ENCODE results near the gene NLRX1.
"Not testable (repeated sequence)": the region's sequence is repeated elsewhere in the genome, so short reads cannot be mapped to it uniquely, and the experiment has no call there.

Gene NLRX1

DNA sequence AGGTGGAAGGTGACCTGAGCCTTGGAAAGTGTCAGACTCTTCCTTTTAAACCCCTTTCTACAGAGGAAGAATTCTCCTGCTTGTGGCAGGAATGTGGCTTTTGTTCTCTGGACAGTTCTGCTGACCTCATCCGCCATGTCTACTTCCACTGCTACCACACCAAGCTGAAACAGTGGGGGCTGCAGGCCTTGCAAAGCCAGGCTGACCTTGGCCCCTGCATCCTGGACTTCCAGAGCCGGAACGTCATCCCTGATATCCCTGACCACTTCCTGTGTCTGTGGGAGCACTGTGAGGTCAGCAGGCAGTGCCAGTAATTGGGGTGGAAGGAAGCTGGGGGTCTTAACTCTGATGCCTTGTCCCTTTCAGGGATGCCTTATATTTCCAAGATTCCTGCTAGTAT, 37.9 kb upstream of the NLRX1 start:
- Histone ChIP-seq H2BK5ac (ENCODE audit: low read depth, low read length, poor library complexity, severe bottlenecking) (no peak overlapping the region), H3K79me1 (replicated peaks; ENCODE audit: low read length, poor library complexity, severe bottlenecking) (peaks cover 17% of the 10 kb centered on the region), H2AK5ac (ENCODE audit: low read length, severe bottlenecking) (no peak overlapping the region), H3K18ac (ENCODE audit: low read depth in 1 of 2, low read length in 2 of 2) (no peak overlapping the region), H3K4me3 (ENCODE audit: insufficient read depth in 1 of 2, low read depth in 1 of 2, low read length in 2 of 2) (no peak overlapping the region), H4K8ac (ENCODE audit: low read length) (no peak overlapping the region), H2AFZ (ENCODE audit: low read depth, low read length) (no peak overlapping the region), H3K9ac (ENCODE audit: low read length) (no peak overlapping the region), H3K36me3 (ENCODE audit: control insufficient read depth in 1 of 2, insufficient read depth in 2 of 2, low read depth in 1 of 2, low read length in 2 of 2) (peaks cover 43 to 66% of the 10 kb centered on the region in 2 experiments), H4K91ac (ENCODE audit: low read length) (no peak overlapping the region), H3K9me3 (ENCODE audit: control insufficient read depth, low read length) (no peaks in the 10 kb centered on the region), H3K27ac (ENCODE audit: low read length, poor library complexity, severe bottlenecking) (no peak overlapping the region), H3K23ac (ENCODE audit: low read length in 2 of 2) (no peak overlapping the region), H3K14ac (ENCODE audit: low read length in 2 of 2) (no peak overlapping the region), H2BK15ac (ENCODE audit: low read depth, poor library complexity, severe bottlenecking) (no peak overlapping the region), H2BK12ac (ENCODE audit: low read length in 2 of 2) (no peak overlapping the region), H3K4me1 (ENCODE audit: control insufficient read depth, insufficient read depth, low read depth, low read length) (peaks cover 2% of the 10 kb centered on the region), H3K4me2 (ENCODE audit: low read length, poor library complexity, severe bottlenecking) (no peak overlapping the region), H3K4ac (ENCODE audit: low read depth in 1 of 2, low read length in 2 of 2) (no peak overlapping the region), H3K27me3 (ENCODE audit: control insufficient read depth in 1 of 2, insufficient read depth in 1 of 2, low read length in 2 of 2) (no peaks in the 10 kb centered on the region), H2BK120ac (ENCODE audit: low read depth, low read length) (no peak overlapping the region)
- WGBS = 48% methylated on average over 3 of the region's 3 CpGs
- DNase-seq = peak; percentile 49

DNA sequence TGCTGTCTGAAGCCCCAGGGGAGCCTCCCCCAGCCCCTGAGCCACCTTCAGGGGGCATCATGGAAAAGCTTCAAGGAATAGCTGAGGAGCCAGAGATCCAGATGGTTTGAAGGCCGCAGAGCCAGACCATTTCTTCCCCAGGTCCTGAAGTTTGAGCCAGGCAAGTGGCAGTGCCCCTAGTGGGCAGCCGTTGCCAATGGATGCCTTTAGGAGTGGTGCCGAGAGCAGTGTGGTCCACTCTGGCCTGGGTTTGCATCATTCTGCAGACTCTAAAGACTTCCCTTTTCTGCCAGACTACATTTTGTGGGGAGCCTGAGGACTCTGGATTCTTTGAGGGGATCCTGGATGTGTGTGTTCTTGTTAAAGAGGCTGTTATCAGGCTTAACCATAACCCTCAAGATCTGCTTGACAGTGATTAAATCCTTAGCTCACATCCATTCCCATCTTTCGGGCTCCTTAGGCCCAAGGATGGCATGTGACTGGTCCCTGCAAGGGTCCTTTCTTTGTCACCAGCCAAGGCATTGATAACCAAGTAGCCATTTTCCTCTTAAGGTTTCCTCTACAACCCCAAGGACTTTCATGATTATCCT, 34.0 kb upstream of the NLRX1 start:
- Histone ChIP-seq H3K27ac (ENCODE audit: low read length, poor library complexity, severe bottlenecking) (no peak overlapping the region), H3K14ac (ENCODE audit: low read length in 2 of 2) (no peak overlapping the region), H4K8ac (ENCODE audit: low read length) (no peak overlapping the region), H3K23ac (ENCODE audit: low read length in 2 of 2) (no peak overlapping the region), H3K4me1 (ENCODE audit: control insufficient read depth, insufficient read depth, low read depth, low read length) (peaks cover 2% of the 10 kb centered on the region), H2BK12ac (ENCODE audit: low read length in 2 of 2) (no peak overlapping the region), H2BK120ac (ENCODE audit: low read depth, low read length) (no peak overlapping the region), H3K4ac (ENCODE audit: low read depth in 1 of 2, low read length in 2 of 2) (no peak overlapping the region), H3K79me1 (replicated peaks; ENCODE audit: low read length, poor library complexity, severe bottlenecking) (peaks cover 5% of the 10 kb centered on the region), H3K27me3 (ENCODE audit: control insufficient read depth in 1 of 2, insufficient read depth in 1 of 2, low read length in 2 of 2) (peaks cover 4 to 6% of the 10 kb centered on the region in 2 experiments), H3K4me2 (ENCODE audit: low read length, poor library complexity, severe bottlenecking) (no peak overlapping the region), H2BK15ac (ENCODE audit: low read depth, poor library complexity, severe bottlenecking) (no peak overlapping the region), H4K91ac (ENCODE audit: low read length) (no peak overlapping the region), H2AFZ (ENCODE audit: low read depth, low read length) (no peak overlapping the region), H3K18ac (ENCODE audit: low read depth in 1 of 2, low read length in 2 of 2) (no peak overlapping the region), H2AK5ac (ENCODE audit: low read length, severe bottlenecking) (no peak overlapping the region), H2BK5ac (ENCODE audit: low read depth, low read length, poor library complexity, severe bottlenecking) (no peak overlapping the region), H3K4me3 (ENCODE audit: insufficient read depth in 1 of 2, low read depth in 1 of 2, low read length in 2 of 2) (no peak overlapping the region), H3K9me3 (ENCODE audit: control insufficient read depth, low read length) (no peaks in the 10 kb centered on the region), H3K9ac (ENCODE audit: low read length) (no peak overlapping the region), H3K36me3 (ENCODE audit: control insufficient read depth in 1 of 2, insufficient read depth in 2 of 2, low read depth in 1 of 2, low read length in 2 of 2) (peaks cover 38 to 56% of the 10 kb centered on the region in 2 experiments)
- DNase-seq = peak; percentile 26
- 71% methylated on average over 4 of the region's 4 CpGs for WGBS

DNA sequence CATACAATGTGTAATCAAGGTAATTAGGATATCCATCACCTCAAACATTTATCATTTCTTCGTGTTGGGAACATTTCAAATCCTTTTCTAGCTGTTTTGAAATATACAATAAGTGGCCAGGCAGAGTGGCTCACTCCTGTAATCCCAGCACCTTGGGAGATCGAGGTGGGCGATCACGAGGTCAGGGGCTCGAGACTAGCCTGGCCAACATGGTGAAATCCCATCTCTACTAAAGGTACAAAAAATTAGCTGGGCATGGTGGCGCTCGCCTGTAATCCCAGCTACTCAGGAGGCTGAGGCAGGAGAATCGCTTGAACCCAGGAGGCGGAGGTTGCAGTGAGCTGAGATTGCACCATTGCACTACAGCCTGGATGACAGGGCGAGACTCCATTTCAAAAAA, 29.2 kb upstream of the NLRX1 start:
- peaks cover 8 to 11% of the 10 kb centered on the region in 2 experiments for H3K36me3 ChIP-seq (ENCODE audit: control insufficient read depth in 1 of 2, insufficient read depth in 2 of 2, low read depth in 1 of 2, low read length in 2 of 2)
- H3K9ac ChIP-seq (ENCODE audit: low read length); H2AFZ ChIP-seq (ENCODE audit: low read depth, low read length); H3K27ac ChIP-seq (ENCODE audit: low read length, poor library complexity, severe bottlenecking); H3K23ac ChIP-seq (ENCODE audit: low read length in 2 of 2); H2AK5ac ChIP-seq (ENCODE audit: low read length, severe bottlenecking); DNase-seq; H3K4me3 ChIP-seq (ENCODE audit: insufficient read depth in 1 of 2, low read depth in 1 of 2, low read length in 2 of 2); H3K18ac ChIP-seq (ENCODE audit: low read depth in 1 of 2, low read length in 2 of 2); H2BK12ac ChIP-seq (ENCODE audit: low read length in 2 of 2); H3K14ac ChIP-seq (ENCODE audit: low read length in 2 of 2); H2BK120ac ChIP-seq (ENCODE audit: low read depth, low read length); H2BK5ac ChIP-seq (ENCODE audit: low read depth, low read length, poor library complexity, severe bottlenecking); H3K4me2 ChIP-seq (ENCODE audit: low read length, poor library complexity, severe bottlenecking); H4K8ac ChIP-seq (ENCODE audit: low read length); H3K4me1 ChIP-seq (ENCODE audit: control insufficient read depth, insufficient read depth, low read depth, low read length); H3K9me3 ChIP-seq (ENCODE audit: control insufficient read depth, low read length); H3K4ac ChIP-seq (ENCODE audit: low read depth in 1 of 2, low read length in 2 of 2); H4K91ac ChIP-seq (ENCODE audit: low read length); H3K79me1 ChIP-seq (replicated peaks; ENCODE audit: low read length, poor library complexity, severe bottlenecking); H2BK15ac ChIP-seq (ENCODE audit: low read depth, poor library complexity, severe bottlenecking); H3K27me3 ChIP-seq (ENCODE audit: control insufficient read depth in 1 of 2, insufficient read depth in 1 of 2, low read length in 2 of 2): not testable (repeated sequence)
- WGBS = 93% methylated on average over 7 of the region's 10 CpGs

DNA sequence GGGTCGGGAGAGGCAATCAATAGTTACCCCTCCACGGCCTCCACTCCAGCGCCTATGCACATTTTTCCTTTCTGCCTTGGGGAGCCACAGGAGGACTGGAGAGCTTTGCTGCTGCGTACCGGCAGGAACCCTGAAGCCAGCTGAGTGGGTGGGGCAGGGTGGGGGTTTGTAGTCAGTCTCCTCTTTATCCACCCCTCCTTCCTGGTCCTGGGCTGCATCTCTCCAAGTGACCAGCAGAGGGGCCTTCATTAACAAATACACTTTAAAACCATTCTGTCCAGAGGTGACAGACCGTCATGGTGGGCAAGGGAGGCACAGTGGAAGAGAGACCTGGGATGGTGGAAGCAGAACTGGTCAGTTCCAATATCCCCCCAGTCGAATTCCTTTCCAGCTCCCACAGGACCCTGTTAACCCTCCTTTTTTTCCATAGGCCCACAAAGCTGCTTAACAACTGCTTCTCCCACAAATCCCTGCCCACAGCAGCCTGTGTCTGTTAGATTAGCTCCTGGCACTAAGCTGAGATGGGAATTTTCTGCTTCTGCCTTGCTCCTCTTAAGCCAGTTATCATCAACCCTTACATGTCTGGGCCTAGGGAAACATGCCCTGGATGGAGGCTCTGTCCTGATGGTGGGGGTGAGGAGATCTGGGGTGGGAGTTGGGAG, 23.6 kb upstream of the NLRX1 start:
- no peak overlapping the region for H2BK15ac ChIP-seq (ENCODE audit: low read depth, poor library complexity, severe bottlenecking)
- no peak overlapping the region for H4K91ac ChIP-seq (ENCODE audit: low read length)
- no peaks in the 10 kb centered on the region for H3K36me3 ChIP-seq (ENCODE audit: control insufficient read depth in 1 of 2, insufficient read depth in 2 of 2, low read depth in 1 of 2, low read length in 2 of 2)
- no peak overlapping the region for H3K4me3 ChIP-seq (ENCODE audit: insufficient read depth in 1 of 2, low read depth in 1 of 2, low read length in 2 of 2)
- no peak overlapping the region for H3K4me2 ChIP-seq (ENCODE audit: low read length, poor library complexity, severe bottlenecking)
- peaks cover 31 to 36% of the 10 kb centered on the region in 2 experiments for H3K27me3 ChIP-seq (ENCODE audit: control insufficient read depth in 1 of 2, insufficient read depth in 1 of 2, low read length in 2 of 2)
- peak overlapping the region in 1 of 2 experiments; percentile 77 for H3K23ac ChIP-seq (ENCODE audit: low read length in 2 of 2)
- no peak overlapping the region for H2BK12ac ChIP-seq (ENCODE audit: low read length in 2 of 2)
- H3K27ac ChIP-seq (ENCODE audit: low read length, poor library complexity, severe bottlenecking) = no peak overlapping the region
- no peak overlapping the region for H2BK5ac ChIP-seq (ENCODE audit: low read depth, low read length, poor library complexity, severe bottlenecking)
- peaks cover 19% of the 10 kb centered on the region for H3K4me1 ChIP-seq (ENCODE audit: control insufficient read depth, insufficient read depth, low read depth, low read length)
- H2BK120ac ChIP-seq (ENCODE audit: low read depth, low read length) = no peak overlapping the region
- H3K9me3 ChIP-seq (ENCODE audit: control insufficient read depth, low read length) = no peaks in the 10 kb centered on the region
- H3K18ac ChIP-seq (ENCODE audit: low read depth in 1 of 2, low read length in 2 of 2) = no peak overlapping the region
- H3K4ac ChIP-seq (ENCODE audit: low read depth in 1 of 2, low read length in 2 of 2) = no peak overlapping the region
- DNase-seq = peak; percentile 83
- no peak overlapping the region for H2AK5ac ChIP-seq (ENCODE audit: low read length, severe bottlenecking)
- no peak overlapping the region for H2AFZ ChIP-seq (ENCODE audit: low read depth, low read length)
- H4K8ac ChIP-seq (ENCODE audit: low read length) = peak overlapping the region; percentile 15
- no peak overlapping the region for H3K14ac ChIP-seq (ENCODE audit: low read length in 2 of 2)
- WGBS = 0% methylated on average over 4 of the region's 7 CpGs
- no peaks in the 10 kb centered on the region for H3K79me1 ChIP-seq (replicated peaks; ENCODE audit: low read length, poor library complexity, severe bottlenecking)
- H3K9ac ChIP-seq (ENCODE audit: low read length) = no peak overlapping the region
